Stimulated activated CD8-positive, alpha-beta memory T cell treated with anti-CD3 and anti-CD28 coated beads, Interleukin-15, amount 100 ng/mL, for 48 hours (primary cell): Measurements from ENCODE around the gene INSRR.

Experiments
- DNase-seq, 2 donors: peaks; one replicate each; pipeline ENCODE4 v3.0.0-alpha.2; 2020; ENCODE audit warnings: low read depth in 2 of 2

The INSRR gene

DNA sequence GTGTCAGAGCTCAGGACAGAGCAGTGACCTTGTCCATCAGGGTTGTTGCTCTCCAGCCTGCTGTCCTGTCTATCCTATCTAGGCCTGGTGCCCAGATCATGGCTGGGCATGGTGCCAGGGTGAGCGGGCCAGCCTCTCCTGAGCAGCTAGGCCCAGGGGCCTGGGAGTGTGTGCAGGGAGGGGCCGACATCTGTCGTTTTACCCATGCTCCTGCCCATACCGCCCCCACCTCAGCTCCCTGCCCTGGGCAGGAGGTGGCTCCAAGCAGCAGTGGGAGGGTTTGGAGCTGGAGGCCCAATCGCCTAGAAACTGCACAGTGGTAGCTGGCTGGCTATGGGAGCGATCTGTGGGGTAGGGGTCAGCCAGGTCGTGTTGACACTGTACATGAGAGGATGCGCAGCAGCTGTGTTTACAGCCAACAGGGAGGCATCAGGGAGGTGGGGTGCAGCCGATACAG lies 6.5 kb downstream of the INSRR start:
- no peak for DNase-seq

DNA sequence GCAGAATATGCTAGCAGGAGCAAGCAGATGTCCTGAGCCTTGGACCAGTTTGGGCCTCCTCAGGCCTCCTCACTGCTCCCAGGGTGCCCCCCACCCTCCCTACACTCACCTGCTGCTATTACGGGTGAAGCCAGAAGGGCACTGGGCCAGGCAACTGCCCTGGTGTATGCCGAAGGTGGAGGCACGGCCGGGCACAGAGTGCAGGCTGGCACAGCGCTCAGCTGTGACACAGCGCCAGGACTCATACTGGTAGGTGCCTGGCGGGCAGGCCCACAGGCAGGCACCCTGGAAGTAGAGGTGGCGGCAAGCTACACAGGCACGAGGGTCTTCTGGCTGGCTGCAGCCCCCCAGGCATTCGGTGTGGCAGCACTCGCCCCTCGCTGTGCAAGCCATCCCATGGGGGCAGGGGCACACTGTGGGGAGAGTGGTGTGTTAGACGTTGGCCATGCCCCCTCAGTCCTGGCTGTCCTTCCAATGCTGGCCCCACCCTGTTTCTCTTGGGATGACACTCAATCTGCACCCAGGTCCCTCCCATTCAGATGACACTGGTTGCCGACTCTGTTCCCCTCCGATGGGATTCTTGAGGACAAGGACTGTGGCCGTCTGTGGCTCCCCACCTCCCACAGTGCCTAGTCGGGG lies 7.0 kb downstream of the INSRR start:
- DNase-seq: no peak

DNA sequence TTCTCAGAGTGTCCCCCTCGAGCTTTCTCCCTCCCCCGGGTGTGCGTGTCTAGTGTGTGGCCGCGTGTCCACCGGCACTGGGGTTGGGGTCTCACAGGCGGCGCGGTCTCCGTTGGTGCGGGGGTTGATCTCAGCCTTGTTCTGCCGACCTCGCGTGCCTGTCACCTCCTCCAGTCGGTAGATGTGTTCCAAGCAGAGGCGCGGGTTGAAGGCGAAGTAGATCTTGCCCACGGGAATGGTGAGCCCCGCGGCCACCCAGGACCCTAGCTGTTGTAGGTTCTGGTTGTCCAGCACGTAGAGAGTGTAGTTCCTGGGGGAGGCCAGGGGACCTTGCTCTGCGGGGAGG lies 9.8 kb downstream of the INSRR start:
- no peak for DNase-seq

DNA sequence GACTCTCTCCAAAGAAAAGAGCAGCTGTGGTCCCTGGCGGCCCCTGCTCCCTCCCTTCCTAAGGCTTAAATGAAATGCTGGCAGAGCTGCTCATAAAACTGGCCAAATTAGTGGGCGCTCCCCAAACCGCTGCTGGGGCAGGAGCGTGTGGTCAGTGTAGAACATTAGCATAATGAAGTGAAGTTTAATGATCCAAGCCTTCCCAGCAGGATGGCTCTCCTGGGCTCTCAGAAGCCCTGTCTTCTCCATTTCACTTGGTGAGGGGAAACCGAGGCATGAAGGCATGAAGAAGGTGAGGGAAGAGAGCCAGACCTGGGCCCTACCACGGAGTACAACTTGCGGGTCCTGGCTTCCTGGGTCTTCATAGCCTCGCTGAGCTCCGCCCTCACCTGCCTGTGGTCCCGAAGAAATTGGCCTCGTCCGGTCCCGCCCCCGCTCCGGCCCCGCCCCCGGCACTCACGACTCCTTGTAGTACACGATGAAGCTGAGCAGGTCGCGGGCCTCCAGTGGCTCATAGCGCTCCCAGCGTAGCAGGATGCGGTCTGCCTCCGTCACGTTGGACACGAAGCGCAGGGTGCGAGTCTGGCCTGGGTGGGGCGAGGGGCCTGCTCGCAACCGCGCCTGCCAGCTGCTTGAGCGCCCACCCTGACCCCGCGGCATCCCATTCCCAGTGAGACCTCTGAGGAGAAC lies 10.3 kb downstream of the INSRR start:
- peak; percentile 60 to 66 for DNase-seq

DNA sequence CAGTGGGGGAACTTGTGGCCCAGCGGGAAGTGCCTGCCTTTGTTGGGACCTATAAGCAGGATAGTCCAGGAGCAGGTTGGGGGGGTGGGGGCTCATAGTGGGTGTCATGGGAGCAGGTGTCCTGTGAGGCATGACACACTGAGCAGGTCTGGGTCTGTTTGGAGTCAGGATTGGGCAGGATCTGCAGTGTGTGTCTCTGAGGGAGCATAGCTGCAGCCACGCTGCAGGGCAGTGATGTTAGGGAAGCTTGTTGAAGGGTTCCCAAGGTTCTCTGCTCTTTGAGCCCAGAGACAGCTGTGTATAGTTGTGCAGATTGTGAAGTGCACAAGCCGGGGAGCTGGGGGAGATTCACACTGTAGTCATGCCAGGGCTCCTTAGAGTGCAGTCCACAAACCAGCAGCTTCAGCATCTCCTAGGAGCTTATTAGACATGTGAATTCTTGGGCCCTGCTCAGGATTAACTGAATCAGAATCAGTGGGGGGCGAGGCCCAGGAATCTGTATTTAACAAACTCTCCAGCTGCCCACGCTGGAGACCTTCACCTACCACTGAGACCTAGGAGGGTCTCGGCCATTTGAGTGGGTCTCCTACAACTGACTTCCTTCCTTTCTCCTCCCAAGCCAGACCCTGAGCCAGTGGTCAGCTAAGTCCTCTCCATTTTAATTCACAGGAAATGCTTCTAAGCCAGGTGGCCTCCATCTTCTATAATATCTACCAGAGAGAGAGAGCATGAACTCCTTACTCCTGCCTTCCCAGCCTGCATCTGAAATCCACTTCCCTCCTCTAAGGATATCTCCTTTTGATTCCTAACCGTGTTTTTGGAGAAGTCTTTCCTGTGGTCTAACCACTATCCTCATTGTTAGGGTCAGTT lies 11.1 kb downstream of the INSRR start:
- DNase-seq: no peak

DNA sequence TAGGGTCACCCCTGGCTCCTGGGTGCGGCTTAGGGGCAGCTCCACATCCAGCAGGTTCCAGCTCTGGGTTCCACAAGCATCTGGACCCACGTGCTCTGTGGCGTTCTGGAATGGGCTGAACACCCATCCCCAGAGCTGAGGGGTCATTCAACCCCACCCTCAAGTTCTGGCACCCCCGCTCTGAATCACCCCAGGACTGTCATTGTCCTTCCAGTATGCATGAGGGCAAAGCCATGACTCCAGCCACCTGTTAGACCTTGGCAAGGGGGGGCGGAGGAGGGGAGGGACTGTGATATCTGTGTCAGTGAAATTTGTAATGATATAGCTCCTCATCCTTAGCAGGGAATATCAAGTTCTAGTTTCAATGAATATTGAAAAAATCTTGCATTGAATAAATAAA lies 12.3 kb downstream of the INSRR start:
- no peak for DNase-seq

DNA sequence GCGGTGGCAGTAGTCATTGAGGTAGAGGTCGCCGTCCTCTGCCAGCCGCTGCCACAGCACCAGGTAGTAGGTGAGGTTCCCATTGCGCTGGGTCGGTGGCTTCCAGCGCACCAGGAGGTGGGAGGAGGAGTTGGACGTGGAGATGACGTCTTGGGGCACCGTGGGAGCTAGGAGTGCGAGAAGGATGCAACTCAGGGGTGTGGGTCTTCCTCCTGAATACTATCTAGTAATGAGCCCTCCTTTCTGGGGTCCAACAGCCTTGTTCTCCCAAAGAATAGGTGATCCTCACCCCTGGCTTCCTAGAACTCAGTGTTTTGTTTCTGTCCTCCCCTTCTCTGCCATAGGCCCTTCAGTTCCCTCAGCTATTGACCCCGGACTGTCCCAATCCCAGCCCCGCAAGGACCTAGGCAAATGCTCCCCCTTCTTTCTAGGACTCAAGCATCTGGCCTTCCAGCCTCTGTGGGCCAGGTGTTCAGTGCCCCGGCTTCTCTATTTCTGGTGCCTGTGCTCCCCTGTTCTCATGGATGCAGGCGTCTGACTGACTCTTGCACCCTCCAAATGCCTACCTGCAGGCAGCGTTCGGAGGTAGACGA lies 12.9 kb downstream of the INSRR start:
- no peak for DNase-seq

DNA sequence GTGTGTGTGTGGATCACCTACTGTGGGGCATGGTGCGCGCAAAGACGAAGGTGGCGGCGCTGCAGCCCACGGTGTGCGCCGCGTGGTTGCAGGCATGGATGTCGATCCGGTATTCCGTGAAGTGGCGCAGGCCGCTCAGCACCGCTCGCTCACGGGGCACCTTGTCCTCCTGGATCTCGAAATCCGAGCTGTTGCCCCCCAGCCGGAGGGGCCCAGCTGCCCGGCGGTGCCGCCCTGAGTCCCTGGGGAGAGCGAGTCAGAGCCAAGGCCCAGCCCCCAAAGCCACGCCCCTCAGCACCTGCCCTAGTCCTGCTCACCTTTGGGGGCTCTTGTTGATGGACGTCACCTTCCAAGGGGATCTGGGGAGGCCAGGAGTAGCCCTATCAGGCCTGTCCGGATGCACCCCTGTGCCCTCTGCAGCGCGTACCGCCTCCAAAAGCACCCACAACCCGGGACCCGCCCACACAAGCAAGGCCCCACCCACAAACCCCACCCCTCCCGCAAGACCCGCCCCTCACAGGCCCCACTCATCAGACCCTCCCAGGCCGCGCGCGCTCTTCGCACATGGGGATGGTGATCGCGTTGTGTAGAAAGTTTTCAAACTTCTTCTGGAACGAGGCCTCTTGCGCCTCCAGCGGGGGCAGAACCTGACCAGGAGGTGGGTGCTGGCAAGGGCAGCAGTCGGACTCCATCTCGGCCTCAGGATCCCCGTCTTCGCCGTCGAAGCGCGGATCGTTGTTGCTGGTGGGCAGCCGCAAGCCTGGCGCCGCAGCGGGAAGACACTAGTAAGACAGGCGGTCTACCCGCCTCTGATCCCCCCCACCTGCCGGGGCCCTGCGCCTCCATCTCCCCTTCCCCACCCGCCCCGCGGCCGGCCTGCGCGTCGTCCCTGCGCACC lies 13.6 kb downstream of the INSRR start:
- DNase-seq: no peak

DNA sequence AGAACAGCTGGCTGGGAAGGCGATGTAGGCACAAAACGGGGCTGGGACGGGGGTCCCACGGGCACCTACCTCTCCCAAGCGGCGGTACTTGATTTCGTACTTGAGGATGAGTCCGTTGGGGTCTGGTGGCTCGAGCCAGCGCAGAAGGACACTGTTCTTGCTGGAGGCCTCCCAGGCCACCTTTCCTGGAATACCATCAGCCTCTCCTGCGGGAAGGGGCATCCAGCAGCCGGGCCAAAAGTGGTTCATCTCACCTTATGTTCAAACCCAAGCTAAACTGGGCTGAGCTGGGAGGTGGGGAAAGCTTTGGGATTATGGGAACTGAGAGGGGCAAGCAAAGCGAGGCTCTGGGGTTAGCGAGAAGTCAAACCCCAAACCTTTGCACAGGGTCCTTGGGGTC lies 14.3 kb downstream of the INSRR start:
- no peak for DNase-seq

DNA sequence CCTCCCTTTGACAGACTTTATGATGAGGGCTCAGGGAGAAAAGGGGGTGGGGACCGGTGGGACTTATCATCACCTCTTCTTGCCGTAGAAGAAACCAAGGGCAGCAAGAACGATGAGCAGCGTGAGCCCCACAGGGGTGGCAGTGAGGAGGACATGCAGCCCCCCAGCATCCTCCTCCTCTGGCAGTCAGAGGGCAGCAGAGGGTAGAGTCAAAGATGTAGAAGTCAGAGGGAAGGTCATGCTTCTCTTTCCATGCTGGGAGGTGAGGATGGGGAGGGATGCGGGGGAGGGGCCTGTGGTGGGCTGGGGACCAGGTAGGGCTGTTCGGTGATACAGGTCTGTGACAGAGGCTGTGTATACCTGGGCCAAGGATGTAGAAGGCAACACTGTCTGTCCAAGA lies 14.8 kb downstream of the INSRR start:
- DNase-seq: no peak

DNA sequence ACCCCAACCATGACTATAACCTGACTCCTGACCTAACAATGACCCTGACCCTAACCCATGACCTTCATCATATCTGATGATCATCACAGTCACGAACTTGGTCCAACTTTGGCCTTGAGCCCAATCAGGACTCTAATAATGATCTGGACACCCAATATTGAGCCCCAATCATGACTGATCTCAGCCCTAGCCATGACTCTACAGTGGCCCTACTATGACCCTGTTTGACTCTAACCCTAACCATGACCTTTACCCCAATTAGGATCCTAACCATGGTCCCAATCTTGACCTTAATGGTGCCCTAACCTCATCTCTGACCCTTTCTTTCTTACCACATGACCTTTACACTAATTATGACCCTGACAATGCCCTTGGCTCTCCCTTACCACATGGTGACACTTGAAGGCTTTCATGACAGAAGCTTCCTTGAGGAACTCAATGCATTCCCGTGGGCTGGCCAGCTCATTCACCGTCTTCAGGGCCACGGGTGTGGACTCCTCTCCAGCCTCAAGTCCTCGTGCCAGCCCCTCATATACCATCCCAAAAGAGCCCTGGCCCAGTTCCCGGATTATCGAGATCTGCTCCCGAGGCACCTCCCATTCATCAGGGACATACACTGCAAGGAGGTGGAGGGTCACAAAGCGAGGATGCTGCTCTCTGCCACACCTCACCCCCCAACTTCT lies 16.2 kb downstream of the INSRR start:
- DNase-seq: no peak

DNA sequence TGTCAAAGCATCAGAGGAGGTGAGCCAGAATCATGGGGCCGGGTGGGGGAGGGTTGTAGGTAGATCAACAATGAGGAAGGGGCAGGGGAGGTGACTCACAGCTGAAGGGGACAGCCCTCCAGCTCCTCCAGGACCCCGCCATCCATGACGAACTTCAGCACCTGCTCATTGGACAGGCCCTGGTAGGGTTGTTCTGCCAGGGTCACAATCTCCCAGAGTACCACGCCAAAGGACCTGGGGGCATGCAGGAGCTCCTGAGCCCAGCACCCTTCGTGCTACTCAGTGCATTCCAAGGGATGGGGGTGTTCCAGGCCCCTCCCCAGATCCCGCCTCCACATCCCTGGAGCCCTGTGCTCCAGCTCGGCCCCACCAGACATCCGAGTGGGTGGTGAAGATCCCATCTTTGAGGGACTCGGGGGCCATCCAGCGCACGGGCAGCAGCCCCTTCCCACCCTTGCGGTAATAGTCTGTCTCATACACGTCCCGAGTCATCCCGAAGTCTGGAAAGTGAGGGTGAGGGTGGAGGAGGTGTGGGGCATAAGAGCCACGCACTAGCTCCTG lies 17.5 kb downstream of the INSRR start:
- DNase-seq: no peak

DNA sequence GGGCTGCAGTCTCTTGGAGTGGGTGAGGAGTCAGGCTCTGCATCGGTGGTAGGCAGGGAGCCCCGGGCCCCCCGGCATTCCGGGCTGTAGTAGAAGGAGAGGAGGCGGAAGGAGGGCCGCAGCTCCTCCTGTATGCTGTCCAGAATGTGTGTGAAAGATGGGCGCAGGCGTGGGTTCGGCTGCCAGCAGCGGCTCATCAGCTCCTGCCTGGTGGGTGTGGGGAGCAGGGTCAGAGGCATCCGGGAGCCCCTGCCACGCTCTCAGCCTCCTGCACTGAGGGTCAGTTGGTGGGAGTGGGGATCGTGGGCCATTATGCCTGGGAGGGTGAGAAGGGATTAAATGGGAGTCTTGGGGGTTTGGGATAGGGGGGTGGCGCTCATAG lies 18.0 kb downstream of the INSRR start:
- no peak for DNase-seq

DNA sequence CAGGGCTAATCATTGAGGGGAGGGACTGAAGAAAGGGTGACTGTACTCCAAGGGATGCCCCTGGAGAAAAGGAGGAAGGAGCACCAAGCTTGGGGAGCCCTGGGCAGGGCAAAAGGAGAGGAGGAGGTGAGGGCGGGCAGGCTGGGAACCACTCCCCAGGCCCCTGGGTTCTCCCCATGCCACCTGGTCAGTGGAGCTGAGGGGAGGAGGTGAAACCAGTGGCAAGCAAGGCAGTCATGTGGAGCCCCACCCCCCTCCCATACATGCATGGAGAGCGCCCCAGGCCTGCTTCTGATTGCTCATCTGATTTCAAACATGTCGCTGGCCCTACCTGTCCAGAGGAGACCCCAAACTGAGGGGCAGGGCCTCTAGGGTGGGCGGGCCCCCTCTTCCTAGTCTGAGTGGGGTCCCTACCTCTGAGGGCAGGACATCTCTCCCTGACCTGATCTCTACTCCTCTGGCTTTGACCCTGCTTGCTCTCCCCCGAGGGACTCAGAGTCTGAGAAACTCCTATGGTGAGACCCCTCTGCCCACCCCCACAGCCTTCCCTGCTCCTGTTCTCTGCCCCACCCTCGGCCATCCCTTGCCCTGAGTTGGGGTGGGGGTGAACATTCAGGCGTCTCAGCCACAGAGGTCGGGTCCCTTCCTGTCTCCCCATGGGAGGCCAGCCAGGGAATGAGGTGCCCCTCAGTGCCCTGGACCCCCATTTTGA lies 18.6 kb downstream of the INSRR start:
- no peak for DNase-seq

DNA sequence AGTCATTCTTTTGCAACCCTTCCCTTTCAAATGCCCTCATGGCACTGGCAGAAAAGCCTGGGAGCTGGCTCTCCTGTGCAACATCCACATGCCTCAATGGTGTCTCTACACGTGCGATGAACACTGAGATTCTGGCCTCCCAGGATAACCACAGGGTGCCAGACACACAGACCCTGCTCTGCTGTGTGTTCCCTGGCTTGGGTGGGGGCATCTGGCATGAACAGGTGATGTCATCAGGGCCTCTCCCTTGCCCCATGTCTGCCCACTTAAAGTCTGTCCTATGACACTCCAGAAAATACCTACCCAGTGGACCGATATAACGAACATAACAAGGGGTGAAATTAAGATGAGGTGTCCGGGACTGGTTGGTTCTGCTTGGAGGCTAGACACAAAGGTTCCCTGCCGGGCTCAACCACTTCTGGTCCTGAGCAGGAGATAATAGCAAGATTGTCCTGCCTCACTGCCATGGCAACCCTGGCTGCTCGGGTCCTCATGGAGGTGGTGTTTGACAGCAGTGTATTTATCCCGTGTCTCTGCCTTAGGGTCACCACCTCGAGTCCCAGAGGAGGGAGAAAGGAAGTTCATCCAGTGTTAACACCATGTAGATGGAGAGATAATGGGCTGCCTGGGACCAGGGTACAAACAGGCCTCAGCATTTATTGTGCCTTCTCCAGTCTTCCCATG lies 19.3 kb downstream of the INSRR start:
- DNase-seq: no peak

DNA sequence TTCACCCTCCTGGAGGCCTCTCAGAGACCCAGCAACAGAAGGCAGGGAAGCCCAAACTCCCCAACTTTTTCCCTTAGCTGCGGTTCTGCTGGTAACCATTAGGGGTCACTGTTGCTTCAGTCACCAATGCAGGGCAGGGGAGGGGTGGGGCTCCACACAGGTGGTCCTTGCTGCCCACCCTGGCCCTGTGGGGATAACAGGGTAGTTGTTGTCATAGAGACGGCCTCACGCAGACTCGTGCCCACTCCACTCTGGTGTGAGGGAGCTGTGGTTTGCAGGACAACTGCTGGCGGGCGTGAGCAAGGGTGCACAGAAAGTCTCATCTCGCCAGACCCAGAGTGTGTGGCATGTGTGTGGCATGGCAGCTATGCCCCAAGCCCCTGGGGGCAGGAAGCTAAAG lies 19.9 kb downstream of the INSRR start:
- DNase-seq: no peak

DNA sequence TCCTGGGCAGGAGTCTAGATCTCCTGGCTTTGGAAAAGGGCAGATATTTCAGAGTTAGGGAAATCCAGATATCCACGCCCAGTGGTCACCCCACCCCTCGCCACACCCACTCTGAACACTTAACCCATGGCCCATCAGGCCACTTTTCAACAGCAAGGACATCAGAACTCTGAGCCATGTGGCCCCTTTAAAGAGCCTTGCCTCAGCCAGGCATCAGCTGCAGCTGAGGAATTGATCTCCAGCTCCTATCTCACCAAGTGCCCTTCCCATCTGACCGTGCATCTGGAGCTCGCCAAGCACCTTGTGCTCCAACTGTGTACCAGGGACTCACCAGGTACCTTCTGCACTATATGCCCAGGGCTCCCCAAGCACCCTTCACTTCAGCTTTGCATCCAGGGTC lies 22.0 kb downstream of the INSRR start:
- DNase-seq: no peak

DNA sequence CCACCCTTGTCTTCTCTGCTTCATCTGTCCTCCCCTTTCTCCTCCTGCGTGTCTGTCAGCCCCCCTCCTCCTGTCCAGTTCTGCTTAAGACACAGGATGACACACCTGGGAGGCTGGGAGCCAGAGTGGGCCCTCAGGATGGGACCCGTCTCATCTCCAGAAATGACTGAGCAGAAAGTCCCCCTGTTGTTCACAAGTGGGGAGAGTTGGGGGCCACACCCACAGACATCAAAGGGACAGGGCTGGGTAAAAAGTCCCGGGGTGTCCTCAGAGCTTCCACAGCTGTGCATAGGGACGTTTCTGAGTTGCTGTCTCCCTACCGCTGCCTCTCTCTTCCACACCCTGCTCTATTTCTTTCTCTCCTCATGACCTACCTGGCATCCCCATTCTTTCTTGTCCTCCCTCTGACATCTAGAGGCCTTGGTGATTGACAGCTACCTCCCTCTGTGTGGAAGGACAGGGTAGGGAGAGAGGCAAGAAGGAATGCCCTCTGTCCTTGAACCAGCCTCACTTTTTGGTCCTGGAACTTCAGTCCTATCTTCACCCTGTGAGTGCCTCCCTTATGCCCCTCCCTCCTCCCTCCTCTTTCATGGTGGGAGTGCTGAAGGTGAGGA lies 22.8 kb downstream of the INSRR start:
- DNase-seq: peak; percentile 62 to 70

DNA sequence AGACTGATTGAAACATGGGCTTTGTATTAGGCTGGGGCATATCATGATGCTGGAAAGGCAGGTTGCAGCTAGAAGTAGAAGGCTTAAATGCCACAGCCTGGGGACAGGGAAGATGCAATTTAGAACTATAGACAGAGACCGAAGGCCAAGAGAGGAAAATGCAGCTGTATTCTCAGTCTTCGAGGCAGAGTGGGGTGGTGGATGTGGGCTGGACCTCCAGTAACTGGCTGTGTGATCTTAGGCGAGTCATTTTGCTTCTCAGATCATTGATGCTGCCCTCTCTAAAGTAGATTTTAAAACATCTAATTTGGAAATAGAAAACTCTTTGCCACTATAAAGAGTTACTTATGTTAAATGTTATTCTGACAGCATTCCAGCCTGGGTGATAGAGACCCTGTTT lies 24.6 kb downstream of the INSRR start:
- no peak for DNase-seq
